IMR-90 (cell line): ENCODE results near the gene KCTD5.

Source experiments
- CTCF ChIP-seq: conservative IDR thresholded peaks from 2 replicates; pipeline ENCODE4 v1.5.1; 2012; ENCODE audit warnings: mild to moderate bottlenecking, low read depth, low read length, improper control_type of control experiment
- NFE2L2 ChIP-seq: fragments of 150-350 bp; IDR thresholded peaks from 2 replicates; pipeline ENCODE4 v1.6.1; 2016; ENCODE audit warnings: low read depth, mild to moderate bottlenecking, low read length
- RAD21 ChIP-seq: IDR thresholded peaks from 2 replicates; pipeline ENCODE4 v1.6.1; 2012; ENCODE audit warnings: low read length, improper control_type of control experiment

- TF ChIP-seq RAD21 (no peak), NFE2L2 (no peak), CTCF (no peak)
These were observed 72.8 kb downstream of the KCTD5 start for GRCh38 chr16:2755158-2755557.
